ENCODE measurements around the gene LILRB3.

LILRB3 gene

DNA sequence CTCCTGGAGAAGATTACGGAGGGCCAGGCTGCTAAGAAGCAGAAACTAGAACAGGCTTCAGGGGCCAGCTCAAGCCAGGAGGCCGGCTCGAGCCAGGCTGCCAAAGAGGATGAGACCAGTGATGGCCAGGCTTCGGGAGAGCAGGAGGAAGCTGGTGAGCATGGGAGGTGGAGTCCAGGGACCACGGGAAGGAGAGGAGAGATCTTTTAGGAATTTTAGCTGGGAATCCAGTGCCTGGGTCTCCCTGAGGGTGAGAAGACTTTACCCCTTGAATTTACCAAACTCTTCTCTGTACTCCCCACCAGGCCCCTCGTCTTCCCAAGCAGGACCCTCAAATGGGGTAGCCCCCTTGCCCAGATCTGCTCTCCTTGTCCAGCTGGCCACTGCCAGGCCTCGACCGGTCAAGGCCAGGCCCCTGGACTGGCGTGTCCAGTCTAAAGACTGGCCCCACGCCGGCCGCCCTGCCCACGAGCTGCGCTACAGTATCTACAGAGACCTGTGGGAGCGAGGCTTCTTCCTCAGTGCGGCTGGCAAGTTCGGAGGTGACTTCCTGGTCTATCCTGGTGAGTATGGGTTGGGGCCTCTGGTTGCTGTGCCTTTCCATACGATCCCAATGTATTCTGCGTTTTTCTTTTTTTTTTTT, 30.9 kb downstream of the LILRB3 start:
- Histone ChIP-seq H3K9ac (ENCODE audit: low read length) (peak overlapping the region; percentile 94), H3K4me2 (ENCODE audit: low read length, poor library complexity, severe bottlenecking) (peak overlapping the region; percentile 72), H2BK120ac (ENCODE audit: low read depth, low read length) (no peak overlapping the region), H3K4me3 (ENCODE audit: insufficient read depth in 1 of 2, low read depth in 1 of 2, low read length in 2 of 2) (peak overlapping the region; percentile 85 to 89), H4K8ac (ENCODE audit: low read length) (peak overlapping the region; percentile 39), H3K23ac (ENCODE audit: low read length in 2 of 2) (peak overlapping the region in 1 of 2 experiments; percentile 23), H3K27me3 (ENCODE audit: control insufficient read depth in 1 of 2, insufficient read depth in 1 of 2, low read length in 2 of 2) (no peaks in the 10 kb centered on the region), H3K4me1 (ENCODE audit: control insufficient read depth, insufficient read depth, low read depth, low read length) (peaks cover 16% of the 10 kb centered on the region), H3K18ac (ENCODE audit: low read depth in 1 of 2, low read length in 2 of 2) (peak overlapping the region; percentile 16 to 34), H2BK15ac (ENCODE audit: low read depth, poor library complexity, severe bottlenecking) (peak overlapping the region; percentile 17), H3K79me1 (replicated peaks; ENCODE audit: low read length, poor library complexity, severe bottlenecking) (peaks cover 15% of the 10 kb centered on the region), H3K27ac (ENCODE audit: low read length, poor library complexity, severe bottlenecking) (peak overlapping the region; percentile 59), H2BK5ac (ENCODE audit: low read depth, low read length, poor library complexity, severe bottlenecking) (no peak overlapping the region), H2AFZ (ENCODE audit: low read depth, low read length) (no peak overlapping the region), H3K14ac (ENCODE audit: low read length in 2 of 2) (peak overlapping the region in 1 of 2 experiments; percentile 9), H2AK5ac (ENCODE audit: low read length, severe bottlenecking) (peak overlapping the region; percentile 67), H3K36me3 (ENCODE audit: control insufficient read depth in 1 of 2, insufficient read depth in 2 of 2, low read depth in 1 of 2, low read length in 2 of 2) (peaks cover 17 to 40% of the 10 kb centered on the region in 2 experiments), H3K9me3 (ENCODE audit: control insufficient read depth, low read length) (no peaks in the 10 kb centered on the region), H4K91ac (ENCODE audit: low read length) (peak overlapping the region; percentile 76), H2BK12ac (ENCODE audit: low read length in 2 of 2) (peak overlapping the region in 1 of 2 experiments; percentile 47), H3K4ac (ENCODE audit: low read depth in 1 of 2, low read length in 2 of 2) (peak overlapping the region; percentile 70 to 78)
- 67% methylated on average over 18 of the region's 19 CpGs for WGBS
- DNase-seq, result no peak

DNA sequence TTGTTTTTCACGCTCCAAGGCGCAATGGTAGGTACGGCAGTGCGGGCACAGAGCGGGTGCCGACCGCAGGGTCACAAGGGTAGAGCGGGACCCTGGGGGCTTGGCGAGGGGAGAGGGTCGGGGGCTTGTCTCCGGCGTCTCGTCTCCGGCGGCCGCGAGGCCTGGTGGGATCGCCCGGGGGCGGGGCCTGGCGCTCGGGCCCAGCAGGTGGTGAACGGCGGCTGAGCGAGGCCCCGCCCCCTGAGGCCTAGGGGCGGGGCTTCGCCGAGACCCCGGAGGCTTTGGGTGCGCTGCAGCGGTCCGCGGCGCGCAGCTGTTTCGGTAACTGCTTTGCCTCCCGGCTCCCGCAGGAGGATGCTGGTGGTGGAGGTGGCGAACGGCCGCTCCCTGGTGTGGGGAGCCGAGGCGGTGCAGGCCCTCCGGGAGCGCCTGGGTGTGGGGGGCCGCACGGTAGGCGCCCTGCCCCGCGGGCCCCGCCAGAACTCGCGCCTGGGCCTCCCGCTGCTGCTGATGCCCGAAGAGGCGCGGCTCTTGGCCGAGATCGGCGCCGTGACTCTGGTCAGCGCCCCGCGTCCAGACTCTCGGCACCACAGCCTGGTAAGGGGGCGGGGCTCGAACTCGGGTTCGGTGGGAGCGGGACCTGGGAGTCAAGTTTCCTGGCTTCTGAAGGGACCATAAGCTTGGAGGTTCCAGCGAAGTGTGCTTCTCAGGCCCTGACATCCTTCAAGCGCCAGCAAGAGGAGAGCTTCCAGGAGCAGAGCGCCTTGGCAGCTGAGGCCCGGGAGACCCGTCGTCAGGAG, 31.6 kb downstream of the LILRB3 start, which contains the start of gene TSEN34:
TSEN34 (plus strand) TSS at position 298 of the 800 bp plus-strand sequence; CDS start at position 355, 57 bp downstream.
- H2BK5ac ChIP-seq (ENCODE audit: low read depth, low read length, poor library complexity, severe bottlenecking), result peak within 1 kb of the TSS; percentile 97
- H3K18ac ChIP-seq (ENCODE audit: low read depth in 1 of 2, low read length in 2 of 2), result peak within 1 kb of the TSS; percentile 92 to 98
- H3K23ac ChIP-seq (ENCODE audit: low read length in 2 of 2), result peak within 1 kb of the TSS in 1 of 2 experiments; percentile 79
- peak within 1 kb of the TSS; percentile 92 for H4K91ac ChIP-seq (ENCODE audit: low read length)
- H2BK12ac ChIP-seq (ENCODE audit: low read length in 2 of 2), result peak within 1 kb of the TSS in 1 of 2 experiments; percentile 85
- peak within 1 kb of the TSS; percentile 75 to 86 for H3K4ac ChIP-seq (ENCODE audit: low read depth in 1 of 2, low read length in 2 of 2)
- peak within 1 kb of the TSS; percentile 54 for H2BK120ac ChIP-seq (ENCODE audit: low read depth, low read length)
- peaks cover 24 to 42% of the 10 kb centered on the region in 2 experiments for H3K36me3 ChIP-seq (ENCODE audit: control insufficient read depth in 1 of 2, insufficient read depth in 2 of 2, low read depth in 1 of 2, low read length in 2 of 2)
- peaks cover 22% of the 10 kb centered on the region for H3K79me1 ChIP-seq (replicated peaks; ENCODE audit: low read length, poor library complexity, severe bottlenecking)
- no peaks in the 10 kb centered on the region for H3K27me3 ChIP-seq (ENCODE audit: control insufficient read depth in 1 of 2, insufficient read depth in 1 of 2, low read length in 2 of 2)
- H3K4me1 ChIP-seq (ENCODE audit: control insufficient read depth, insufficient read depth, low read depth, low read length), result peaks cover 18% of the 10 kb centered on the region
- peak within 1 kb of the TSS; percentile 86 for H4K8ac ChIP-seq (ENCODE audit: low read length)
- H3K27ac ChIP-seq (ENCODE audit: low read length, poor library complexity, severe bottlenecking), result peak within 1 kb of the TSS; percentile 99
- under 1% methylated on average over 51 of the region's 77 CpGs for WGBS
- H3K9ac ChIP-seq (ENCODE audit: low read length), result peak within 1 kb of the TSS; percentile 94
- peak within 1 kb of the TSS; percentile 72 for H3K4me2 ChIP-seq (ENCODE audit: low read length, poor library complexity, severe bottlenecking)
- H2BK15ac ChIP-seq (ENCODE audit: low read depth, poor library complexity, severe bottlenecking), result peak within 1 kb of the TSS; percentile 75
- H3K14ac ChIP-seq (ENCODE audit: low read length in 2 of 2), result peak within 1 kb of the TSS in 1 of 2 experiments; percentile 96
- peak; percentile 91 for DNase-seq
- H2AK5ac ChIP-seq (ENCODE audit: low read length, severe bottlenecking), result no peak within 1 kb of the TSS
- H3K9me3 ChIP-seq (ENCODE audit: control insufficient read depth, low read length), result no peaks in the 10 kb centered on the region
- peak within 1 kb of the TSS; percentile 85 to 89 for H3K4me3 ChIP-seq (ENCODE audit: insufficient read depth in 1 of 2, low read depth in 1 of 2, low read length in 2 of 2)
- peak within 1 kb of the TSS; percentile 83 for H2AFZ ChIP-seq (ENCODE audit: low read depth, low read length)

DNA sequence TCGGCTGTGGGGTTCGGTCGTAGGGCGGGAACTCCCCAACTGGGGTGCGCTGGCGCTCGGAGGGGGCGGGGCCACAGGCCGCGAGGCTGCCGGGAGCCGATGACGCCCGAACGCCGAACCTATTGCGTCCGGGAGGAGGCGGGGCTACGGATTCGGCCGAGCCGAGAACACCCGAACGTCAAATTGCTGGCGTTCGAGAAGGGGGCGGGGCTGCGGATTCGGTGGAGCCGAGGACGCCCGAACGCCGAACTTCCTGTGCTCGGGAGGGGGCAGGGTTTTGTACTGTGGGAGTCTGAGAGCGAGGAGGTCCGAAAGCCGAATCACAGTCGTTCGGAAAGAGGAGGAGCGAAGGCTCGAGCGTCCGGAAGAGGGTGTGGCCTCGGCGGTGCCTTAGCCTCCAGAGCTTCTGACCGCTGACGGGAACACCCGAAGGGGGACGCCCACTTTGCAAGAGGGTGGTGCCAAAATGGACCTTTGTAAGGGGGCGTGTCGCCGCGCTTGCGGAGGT, 32.2 kb downstream of the LILRB3 start:
- H3K27me3 ChIP-seq (ENCODE audit: control insufficient read depth in 1 of 2, insufficient read depth in 1 of 2, low read length in 2 of 2), result no peaks in the 10 kb centered on the region
- no peaks in the 10 kb centered on the region for H3K9me3 ChIP-seq (ENCODE audit: control insufficient read depth, low read length)
- peak overlapping the region; percentile 97 for H2BK5ac ChIP-seq (ENCODE audit: low read depth, low read length, poor library complexity, severe bottlenecking)
- H3K23ac ChIP-seq (ENCODE audit: low read length in 2 of 2), result no peak overlapping the region
- peak overlapping the region in 1 of 2 experiments; percentile 80 for H3K14ac ChIP-seq (ENCODE audit: low read length in 2 of 2)
- WGBS, result under 1% methylated on average over 55 of the region's 56 CpGs
- no peak overlapping the region for H2AK5ac ChIP-seq (ENCODE audit: low read length, severe bottlenecking)
- peak overlapping the region; percentile 75 for H2BK15ac ChIP-seq (ENCODE audit: low read depth, poor library complexity, severe bottlenecking)
- peak overlapping the region; percentile 24 to 86 for H3K4ac ChIP-seq (ENCODE audit: low read depth in 1 of 2, low read length in 2 of 2)
- peak overlapping the region; percentile 94 for H3K9ac ChIP-seq (ENCODE audit: low read length)
- H3K27ac ChIP-seq (ENCODE audit: low read length, poor library complexity, severe bottlenecking), result peak overlapping the region; percentile 99
- peaks cover 21% of the 10 kb centered on the region for H3K79me1 ChIP-seq (replicated peaks; ENCODE audit: low read length, poor library complexity, severe bottlenecking)
- peak overlapping the region; percentile 85 to 89 for H3K4me3 ChIP-seq (ENCODE audit: insufficient read depth in 1 of 2, low read depth in 1 of 2, low read length in 2 of 2)
- H3K4me2 ChIP-seq (ENCODE audit: low read length, poor library complexity, severe bottlenecking), result peak overlapping the region; percentile 72
- DNase-seq, result peak; percentile 100
- peak overlapping the region; percentile 86 for H4K8ac ChIP-seq (ENCODE audit: low read length)
- peak overlapping the region; percentile 54 for H2BK120ac ChIP-seq (ENCODE audit: low read depth, low read length)
- H3K18ac ChIP-seq (ENCODE audit: low read depth in 1 of 2, low read length in 2 of 2), result peak overlapping the region; percentile 91 to 92
- H3K4me1 ChIP-seq (ENCODE audit: control insufficient read depth, insufficient read depth, low read depth, low read length), result peaks cover 18% of the 10 kb centered on the region
- peaks cover 25 to 41% of the 10 kb centered on the region in 2 experiments for H3K36me3 ChIP-seq (ENCODE audit: control insufficient read depth in 1 of 2, insufficient read depth in 2 of 2, low read depth in 1 of 2, low read length in 2 of 2)
- no peak overlapping the region for H2BK12ac ChIP-seq (ENCODE audit: low read length in 2 of 2)
- H4K91ac ChIP-seq (ENCODE audit: low read length), result peak overlapping the region; percentile 92
- H2AFZ ChIP-seq (ENCODE audit: low read depth, low read length), result peak overlapping the region; percentile 55

Measured in mesenchymal stem cell (in vitro differentiated cells and primary cell).